Measurements from ENCODE around the gene PRKAG1. TPM values are rescaled to one million over a fixed set of nuclear protein-coding genes. Genes with fewer than 3 reads are reported as not detected.
A peak's percentile ranks its signal among the peaks of the same experiment; 100 is the strongest.

PRKAG1 gene
- total and polyA plus RNA-seq, 10 of the 15 experiments (the other 5 are each of a cell fraction or from before 2014, with no cell fraction given): 44.5 to 91.6 (median 60.9) TPM

DNA sequence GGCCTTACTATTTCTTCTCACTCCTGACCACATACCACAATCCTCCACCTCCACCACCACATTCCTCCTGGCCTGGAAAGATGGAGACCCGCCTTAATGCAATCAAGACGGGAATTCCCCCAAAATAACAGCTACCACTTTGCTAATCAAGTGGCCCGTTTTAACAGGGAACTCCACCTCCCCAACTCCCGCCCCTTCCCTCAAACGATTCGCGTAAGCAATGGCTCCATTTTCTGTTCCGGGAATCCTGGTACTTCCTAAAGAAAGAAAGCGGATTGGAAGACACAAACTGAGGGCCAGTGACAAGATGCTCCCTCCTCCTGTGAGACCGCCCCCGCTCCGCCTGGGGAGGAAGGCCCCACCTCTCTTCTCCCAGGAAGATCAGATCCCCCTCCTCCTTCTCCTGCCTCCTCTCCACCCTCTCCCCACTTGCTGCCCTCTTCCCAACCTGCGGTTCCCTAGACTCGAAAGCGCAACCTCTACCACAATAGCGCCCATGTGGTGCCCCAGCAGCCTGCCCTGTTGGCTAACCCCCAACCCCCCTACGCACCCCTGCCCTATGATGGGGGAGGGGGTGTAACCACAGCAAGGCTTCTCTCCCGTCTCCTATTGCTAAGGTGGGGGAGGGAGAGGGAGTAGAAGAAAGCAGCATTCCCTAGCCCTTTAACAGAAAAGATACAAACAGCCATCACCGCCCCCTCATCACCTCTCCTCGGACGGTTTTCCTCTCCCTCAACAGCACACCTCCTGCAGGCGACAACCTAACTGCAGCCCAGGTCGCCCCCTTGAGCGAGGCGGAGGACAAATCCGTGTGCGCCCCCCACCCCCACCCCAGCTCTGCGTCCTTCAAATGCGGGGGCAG, 62.1 kb downstream of the PRKAG1 start (continued):
- TF ChIP-seq BACH1 (IDR thresholded peaks at IDR 0.05; ENCODE audit: borderline replicate concordance) (no peak), SREBF1 (IDR thresholded peaks at IDR 0.05; ENCODE audit: low read length) (no peak), HDAC6 (IDR thresholded peaks at IDR 0.05; ENCODE audit: unreplicated experiment) (no peak), CHD2 (IDR thresholded peaks at IDR 0.05; ENCODE audit: borderline replicate concordance, low read depth, low read length) (no peak; the same call in 1 of the 2 replicates), MYB (IDR thresholded peaks at IDR 0.05; ENCODE audit: borderline replicate concordance, low read depth, low read length) (no peak), ZNF217 (IDR thresholded peaks at IDR 0.05) (no peak), ATF7 (IDR thresholded peaks at IDR 0.05; ENCODE audit: low read depth) (0 out of 2 replicates have a peak, but pooled peaks have one; percentile 10), CREB1 (IDR thresholded peaks at IDR 0.05; ENCODE audit: low read depth) (0 out of 2 replicates have a peak, but pooled peaks have one; percentile 32), KDM1A (IDR thresholded peaks at IDR 0.05; ENCODE audit: borderline replicate concordance) (no peak), NFYB (IDR thresholded peaks at IDR 0.05; ENCODE audit: insufficient read depth, low read depth, low read length) (peak; percentile 27; the same call in 1 of the 2 replicates), ZNF207 (IDR thresholded peaks at IDR 0.05; ENCODE audit: borderline replicate concordance) (no peak), SP1 (IDR thresholded peaks at IDR 0.05; ENCODE audit: low read depth, low read length) (no peak), GATAD2B (conservative IDR thresholded peaks at IDR 0.05; ENCODE audit: low read depth) (0 out of 2 replicates have a peak, but pooled peaks have one; percentile 50)
- TF ChIP-seq, protein P1, sequence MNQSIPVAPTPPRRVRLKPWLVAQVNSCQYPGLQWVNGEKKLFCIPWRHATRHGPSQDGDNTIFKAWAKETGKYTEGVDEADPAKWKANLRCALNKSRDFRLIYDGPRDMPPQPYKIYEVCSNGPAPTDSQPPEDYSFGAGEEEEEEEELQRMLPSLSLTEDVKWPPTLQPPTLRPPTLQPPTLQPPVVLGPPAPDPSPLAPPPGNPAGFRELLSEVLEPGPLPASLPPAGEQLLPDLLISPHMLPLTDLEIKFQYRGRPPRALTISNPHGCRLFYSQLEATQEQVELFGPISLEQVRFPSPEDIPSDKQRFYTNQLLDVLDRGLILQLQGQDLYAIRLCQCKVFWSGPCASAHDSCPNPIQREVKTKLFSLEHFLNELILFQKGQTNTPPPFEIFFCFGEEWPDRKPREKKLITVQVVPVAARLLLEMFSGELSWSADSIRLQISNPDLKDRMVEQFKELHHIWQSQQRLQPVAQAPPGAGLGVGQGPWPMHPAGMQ (IDR thresholded peaks at IDR 0.05; ENCODE audit: borderline replicate concordance): no peak
- TF ChIP-seq, protein P2, sequence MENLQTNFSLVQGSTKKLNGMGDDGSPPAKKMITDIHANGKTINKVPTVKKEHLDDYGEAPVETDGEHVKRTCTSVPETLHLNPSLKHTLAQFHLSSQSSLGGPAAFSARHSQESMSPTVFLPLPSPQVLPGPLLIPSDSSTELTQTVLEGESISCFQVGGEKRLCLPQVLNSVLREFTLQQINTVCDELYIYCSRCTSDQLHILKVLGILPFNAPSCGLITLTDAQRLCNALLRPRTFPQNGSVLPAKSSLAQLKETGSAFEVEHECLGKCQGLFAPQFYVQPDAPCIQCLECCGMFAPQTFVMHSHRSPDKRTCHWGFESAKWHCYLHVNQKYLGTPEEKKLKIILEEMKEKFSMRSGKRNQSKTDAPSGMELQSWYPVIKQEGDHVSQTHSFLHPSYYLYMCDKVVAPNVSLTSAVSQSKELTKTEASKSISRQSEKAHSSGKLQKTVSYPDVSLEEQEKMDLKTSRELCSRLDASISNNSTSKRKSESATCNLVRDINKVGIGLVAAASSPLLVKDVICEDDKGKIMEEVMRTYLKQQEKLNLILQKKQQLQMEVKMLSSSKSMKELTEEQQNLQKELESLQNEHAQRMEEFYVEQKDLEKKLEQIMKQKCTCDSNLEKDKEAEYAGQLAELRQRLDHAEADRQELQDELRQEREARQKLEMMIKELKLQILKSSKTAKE (IDR thresholded peaks at IDR 0.05; ENCODE audit: low read depth, poor library complexity, severe bottlenecking): no peak
- TF ChIP-seq, protein P3, sequence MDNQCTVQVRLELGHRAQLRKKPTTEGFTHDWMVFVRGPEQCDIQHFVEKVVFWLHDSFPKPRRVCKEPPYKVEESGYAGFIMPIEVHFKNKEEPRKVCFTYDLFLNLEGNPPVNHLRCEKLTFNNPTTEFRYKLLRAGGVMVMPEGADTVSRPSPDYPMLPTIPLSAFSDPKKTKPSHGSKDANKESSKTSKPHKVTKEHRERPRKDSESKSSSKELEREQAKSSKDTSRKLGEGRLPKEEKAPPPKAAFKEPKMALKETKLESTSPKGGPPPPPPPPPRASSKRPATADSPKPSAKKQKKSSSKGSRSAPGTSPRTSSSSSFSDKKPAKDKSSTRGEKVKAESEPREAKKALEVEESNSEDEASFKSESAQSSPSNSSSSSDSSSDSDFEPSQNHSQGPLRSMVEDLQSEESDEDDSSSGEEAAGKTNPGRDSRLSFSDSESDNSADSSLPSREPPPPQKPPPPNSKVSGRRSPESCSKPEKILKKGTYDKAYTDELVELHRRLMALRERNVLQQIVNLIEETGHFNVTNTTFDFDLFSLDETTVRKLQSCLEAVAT (IDR thresholded peaks at IDR 0.05): peak; percentile 7; the same call in 1 of the 2 replicates
- TF ChIP-seq, protein P4, sequence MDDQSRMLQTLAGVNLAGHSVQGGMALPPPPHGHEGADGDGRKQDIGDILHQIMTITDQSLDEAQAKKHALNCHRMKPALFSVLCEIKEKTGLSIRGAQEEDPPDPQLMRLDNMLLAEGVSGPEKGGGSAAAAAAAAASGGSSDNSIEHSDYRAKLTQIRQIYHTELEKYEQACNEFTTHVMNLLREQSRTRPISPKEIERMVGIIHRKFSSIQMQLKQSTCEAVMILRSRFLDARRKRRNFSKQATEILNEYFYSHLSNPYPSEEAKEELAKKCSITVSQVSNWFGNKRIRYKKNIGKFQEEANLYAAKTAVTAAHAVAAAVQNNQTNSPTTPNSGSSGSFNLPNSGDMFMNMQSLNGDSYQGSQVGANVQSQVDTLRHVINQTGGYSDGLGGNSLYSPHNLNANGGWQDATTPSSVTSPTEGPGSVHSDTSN (IDR thresholded peaks at IDR 0.05; ENCODE audit: insufficient replicate concordance, low read depth, low read length): no peak
- TF ChIP-seq, protein P5, sequence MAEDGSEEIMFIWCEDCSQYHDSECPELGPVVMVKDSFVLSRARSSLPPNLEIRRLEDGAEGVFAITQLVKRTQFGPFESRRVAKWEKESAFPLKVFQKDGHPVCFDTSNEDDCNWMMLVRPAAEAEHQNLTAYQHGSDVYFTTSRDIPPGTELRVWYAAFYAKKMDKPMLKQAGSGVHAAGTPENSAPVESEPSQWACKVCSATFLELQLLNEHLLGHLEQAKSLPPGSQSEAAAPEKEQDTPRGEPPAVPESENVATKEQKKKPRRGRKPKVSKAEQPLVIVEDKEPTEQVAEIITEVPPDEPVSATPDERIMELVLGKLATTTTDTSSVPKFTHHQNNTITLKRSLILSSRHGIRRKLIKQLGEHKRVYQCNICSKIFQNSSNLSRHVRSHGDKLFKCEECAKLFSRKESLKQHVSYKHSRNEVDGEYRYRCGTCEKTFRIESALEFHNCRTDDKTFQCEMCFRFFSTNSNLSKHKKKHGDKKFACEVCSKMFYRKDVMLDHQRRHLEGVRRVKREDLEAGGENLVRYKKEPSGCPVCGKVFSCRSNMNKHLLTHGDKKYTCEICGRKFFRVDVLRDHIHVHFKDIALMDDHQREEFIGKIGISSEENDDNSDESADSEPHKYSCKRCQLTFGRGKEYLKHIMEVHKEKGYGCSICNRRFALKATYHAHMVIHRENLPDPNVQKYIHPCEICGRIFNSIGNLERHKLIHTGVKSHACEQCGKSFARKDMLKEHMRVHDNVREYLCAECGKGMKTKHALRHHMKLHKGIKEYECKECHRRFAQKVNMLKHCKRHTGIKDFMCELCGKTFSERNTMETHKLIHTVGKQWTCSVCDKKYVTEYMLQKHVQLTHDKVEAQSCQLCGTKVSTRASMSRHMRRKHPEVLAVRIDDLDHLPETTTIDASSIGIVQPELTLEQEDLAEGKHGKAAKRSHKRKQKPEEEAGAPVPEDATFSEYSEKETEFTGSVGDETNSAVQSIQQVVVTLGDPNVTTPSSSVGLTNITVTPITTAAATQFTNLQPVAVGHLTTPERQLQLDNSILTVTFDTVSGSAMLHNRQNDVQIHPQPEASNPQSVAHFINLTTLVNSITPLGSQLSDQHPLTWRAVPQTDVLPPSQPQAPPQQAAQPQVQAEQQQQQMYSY (CRISPR knock-in tag; IDR thresholded peaks at IDR 0.05): no peak

Measured in GM12878 (cell line).